Mucosa of descending colon (tissue), 3 donors: ENCODE results near the gene ZNF668. TPM values are rescaled to one million over a fixed set of nuclear protein-coding genes. Genes with fewer than 3 reads are reported as not detected.

ENCODE experiments used
- ATAC-seq: fragments of 200-7000 bp; cut with Tn5 transposase; one replicate; pipeline ENCODE4 v1.9.1; 2020; ENCODE audit warnings: mild to moderate bottlenecking, moderate library complexity
- DNase-seq, 3 donors: peaks; one replicate each; pipeline ENCODE4 v3.0.0-alpha.2; 2020
- H3K36me3 ChIP-seq: fragments of 200-600 bp; one replicate; pipeline ENCODE4 v1.8.0; 2021; ENCODE audit warnings: low read depth, mild to moderate bottlenecking
- H3K4me1 ChIP-seq: fragments of 200-600 bp; one replicate; pipeline ENCODE4 v1.8.0; 2021; ENCODE audit warnings: low read depth, mild to moderate bottlenecking
- H3K4me3 ChIP-seq: fragments of 200-600 bp; one replicate; pipeline ENCODE4 v1.8.0; 2021; ENCODE audit warnings: mild to moderate bottlenecking
- H3K9me3 ChIP-seq: fragments of 200-600 bp; one replicate; pipeline ENCODE4 v1.8.0; 2021; ENCODE audit warnings: mild to moderate bottlenecking
- CTCF ChIP-seq: fragments of 200-600 bp; IDR thresholded peaks from one replicate; pipeline ENCODE4 v1.8.0; 2022; ENCODE audit warnings: antibody characterized with exemption, mild to moderate bottlenecking
- intact Hi-C, 2 donors: fragments of 100-400 bp; cut with DNase I in 1 of 2; cut with micrococcal nuclease in 1 of 2; formaldehyde crosslinking; loops; one replicate each; pipeline versions ENCODE4 v1.11.0 to v1.11.1; 2022; cut with DNase I, micrococcal nuclease
- total RNA-seq, 3 donors: library from RNA; stranded (reverse); fragmentation: NEBNext Ultra II Directional in 2 of 3; extraction: Animal tissue kit (Norgen Biotek cat#: 25700) in 2 of 3; gene quantifications; one replicate each; pipeline versions ENCODE4 v1.2.1 to v1.2.4, GENCODE V29; 2021 to 2023
- donor health status: DM: no; HTN: no; CAD: no; lungs with moderate emphysema.
- donor health status: DM: no; HTN: no; CAD: no.
- donor health status: DM: no; HTN: yes; CAD: no.

Gene ZNF668
- total RNA-seq, 3 donors from 2014 or later, result 8.3 to 10.2 (median 9.8) TPM

GRCh38 chr16:31088459-31089183 is 14.6 kb upstream of the ZNF668 start, which contains the start of gene PRSS53:
TSS of gene PRSS53 (minus strand) at chr16:31088943. CDS start at chr16:31088809, 134 bp downstream.
- DNase-seq (no peak), ATAC-seq (no peak)
- Histone ChIP-seq H3K4me1 (peaks cover 5% of the 10 kb centered on the region), H3K36me3 (no peaks in the 10 kb centered on the region), H3K4me3 (no peak within 1 kb of the TSS), H3K9me3 (no peaks in the 10 kb centered on the region)
- TF ChIP-seq CTCF, result no peak
- intact Hi-C loops, result no loop called here

GRCh38 chr16:31087971-31088370 is 13.9 kb upstream of the ZNF668 start:
- DNase-seq, result no peak
- ATAC-seq, result no peak
- intact Hi-C loops, result no loop called here
- Histone ChIP-seq H3K9me3 (no peaks in the 10 kb centered on the region), H3K4me1 (no peaks in the 10 kb centered on the region), H3K4me3 (no peak overlapping the region), H3K36me3 (no peaks in the 10 kb centered on the region)
- no peak for TF ChIP-seq CTCF

GRCh38 chr16:31087481-31087880 is 13.4 kb upstream of the ZNF668 start:
- Histone ChIP-seq H3K36me3 (no peaks in the 10 kb centered on the region), H3K9me3 (no peaks in the 10 kb centered on the region), H3K4me3 (no peak overlapping the region), H3K4me1 (no peaks in the 10 kb centered on the region)
- DNase-seq (no peak), ATAC-seq (no peak)
- TF ChIP-seq CTCF, result no peak
- intact Hi-C loops, result no loop called here

GRCh38 chr16:31086629-31086906 is 12.5 kb upstream of the ZNF668 start:
- DNase-seq (no peak), ATAC-seq (no peak)
- H3K4me1 ChIP-seq, result no peaks in the 10 kb centered on the region
- H3K36me3 ChIP-seq, result no peaks in the 10 kb centered on the region
- H3K4me3 ChIP-seq, result no peak overlapping the region
- no peaks in the 10 kb centered on the region for H3K9me3 ChIP-seq
- intact Hi-C loops, result no loop called here
- no peak for TF ChIP-seq CTCF

GRCh38 chr16:31085873-31086628 is 12.0 kb upstream of the ZNF668 start:
- no peak for ATAC-seq
- intact Hi-C loops, result no loop called here
- no peak for TF ChIP-seq CTCF
- no peak for DNase-seq
- H3K4me1 ChIP-seq, result no peaks in the 10 kb centered on the region
- H3K4me3 ChIP-seq, result no peak overlapping the region
- no peaks in the 10 kb centered on the region for H3K9me3 ChIP-seq
- no peaks in the 10 kb centered on the region for H3K36me3 ChIP-seq
